Naive thymus-derived CD4-positive, alpha-beta T cell (primary cell): ENCODE measurements around the gene TMEM95. TPM values are rescaled to one million over a fixed set of nuclear protein-coding genes. Genes with fewer than 3 reads are reported as not detected.

ENCODE experiments used
- ATAC-seq: fragments of 150-1000 bp; cut with Tn5 transposase; 2 replicates; pipeline ENCODE4 v1.10.0; 2021; ENCODE audit warnings: mild to moderate bottlenecking, moderate library complexity
- CTCF ChIA-PET: fragments of 350-600 bp; sonication (Branson Sonifier 250); formaldehyde crosslinking; loops from one replicate; lab custom pipeline; 2021; ENCODE audit warnings: antibody characterized with exemption; lab: Charles Lee
- POLR2A ChIA-PET: fragments of 350-600 bp; sonication (Branson Sonifier 250); formaldehyde crosslinking; loops from one replicate; lab custom pipeline; 2021; ENCODE audit warnings: antibody characterized with exemption, inconsistent platforms; lab: Charles Lee
- DNase-seq, 9 donors: peaks; one replicate each; pipeline versions ENCODE4 v3.0.0 to v3.0.0-alpha.2; 2020 to 2022; ENCODE audit warnings: mixed read lengths in 1 of 9
- H3K27ac ChIP-seq: one replicate; pipeline ENCODE4 v1.7.0; 2013; ENCODE audit warnings: mild to moderate bottlenecking, low read depth, low read length, moderate library complexity
- H3K27me3 ChIP-seq, 2 donors: one replicate each; pipeline ENCODE4 v1.7.0; 2013; ENCODE audit warnings: low read length in 2 of 2, mild to moderate bottlenecking in 2 of 2, moderate library complexity in 2 of 2; ENCODE audit not compliant: control insufficient read depth in 2 of 2, insufficient read depth in 2 of 2
- H3K36me3 ChIP-seq, 3 experiments: 1 replicate in 2 of 3; 2 replicates in 1 of 3; pipeline ENCODE4 v1.7.0; 2013; ENCODE audit warnings: low read length in 3 of 3, mild to moderate bottlenecking in 3 of 3, moderate library complexity in 1 of 3; ENCODE audit not compliant: insufficient read depth in 3 of 3, control insufficient read depth in 2 of 3
- H3K4me1 ChIP-seq, 2 donors: one replicate each; pipeline ENCODE4 v1.7.0; 2013; ENCODE audit warnings: low read length in 2 of 2, mild to moderate bottlenecking in 2 of 2, moderate library complexity in 1 of 2; ENCODE audit not compliant: control insufficient read depth in 2 of 2, insufficient read depth in 2 of 2
- H3K4me3 ChIP-seq: 2 replicates; pipeline ENCODE4 v1.7.0; 2013; ENCODE audit warnings: mild to moderate bottlenecking, low read length
- H3K9me3 ChIP-seq, 3 experiments: 1 replicate in 2 of 3; 2 replicates in 1 of 3; pipeline ENCODE4 v1.7.0; 2013; ENCODE audit warnings: low read length in 3 of 3; ENCODE audit not compliant: control insufficient read depth in 2 of 3
- H3K27ac Mint-ChIP-seq, 9 donors: one replicate each; pipeline ENCODE4 v1.8.0; 2020 to 2022; ENCODE audit warnings: mixed read lengths in 9 of 9, mild to moderate bottlenecking in 8 of 9, moderate library complexity in 5 of 9, inconsistent platforms in 2 of 9
- H3K27me3 Mint-ChIP-seq, 5 donors: one replicate each; pipeline ENCODE4 v1.8.0; 2021 to 2022; ENCODE audit warnings: mixed read lengths in 5 of 5, mild to moderate bottlenecking in 1 of 5
- H3K36me3 Mint-ChIP-seq, 5 donors: one replicate each; pipeline ENCODE4 v1.8.0; 2020 to 2022; ENCODE audit warnings: mixed read lengths in 5 of 5, mild to moderate bottlenecking in 3 of 5, inconsistent platforms in 1 of 5
- H3K4me1 Mint-ChIP-seq, 7 donors: one replicate each; pipeline ENCODE4 v1.8.0; 2020 to 2022; ENCODE audit warnings: mixed read lengths in 7 of 7, mild to moderate bottlenecking in 3 of 7, inconsistent platforms in 1 of 7
- H3K4me3 Mint-ChIP-seq, 10 donors: one replicate each; pipeline ENCODE4 v1.8.0; 2020 to 2022; ENCODE audit warnings: mild to moderate bottlenecking in 10 of 10, mixed read lengths in 10 of 10, moderate library complexity in 6 of 10, inconsistent platforms in 2 of 10
- H3K9me3 Mint-ChIP-seq, 11 donors: one replicate each; pipeline ENCODE4 v1.8.0; 2020 to 2022; ENCODE audit warnings: mixed read lengths in 11 of 11, mild to moderate bottlenecking in 4 of 11, inconsistent platforms in 1 of 11, moderate library complexity in 1 of 11
- intact Hi-C, 2 donors: fragments of 100-400 bp; cut with micrococcal nuclease; formaldehyde crosslinking; loops; one replicate each; pipeline ENCODE4 v1.15.1; 2023
- polyA plus RNA-seq, 2 donors: library from polyadenylated mRNA; unstranded; fragments of 300-500 nt; fragmentation: Illumina TruSeq; gene quantifications; one replicate each; pipeline ENCODE4 v1.2.3, GENCODE V29; 2021
- total RNA-seq, 6 experiments: library from RNA in 5 of 6; stranded (reverse) in 5 of 6; gene quantifications; 1 replicate in 5 of 6; 2 replicates in 1 of 6; pipeline ENCODE4 v1.2.3 and lab custom pipeline; 2021 to 2026

TMEM95 gene
- total and polyA plus RNA-seq, 7 experiments from 2014 or later, result not detected

DNA sequence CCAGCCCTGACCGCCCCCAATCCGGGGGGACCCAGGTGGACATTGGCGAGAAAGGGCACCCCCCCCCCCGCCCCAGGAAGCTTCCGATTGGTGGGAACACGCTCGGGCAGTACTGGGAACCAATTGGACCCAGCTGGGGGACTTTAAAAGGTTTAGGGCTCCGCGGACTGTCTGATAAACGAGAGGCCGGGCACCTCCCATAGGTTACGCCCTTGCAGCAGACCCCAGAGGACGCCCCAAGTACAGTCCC is 48.7 kb downstream of the TMEM95 start:
- Histone ChIP-seq H3K27ac (peak overlapping the region; percentile 78), H3K4me3 (peak overlapping the region; percentile 95), H3K27me3 (no peaks in the 10 kb centered on the region), H3K4me1 (peaks cover 8 to 10% of the 10 kb centered on the region in 2 donors), H3K36me3 (peaks cover 0 to 3% (median 0%) of the 10 kb centered on the region in 3 experiments), H3K9me3 (no peaks in the 10 kb centered on the region)
- intact Hi-C loops, result loop anchor here (5.0 kb wide), 3 partner anchors 96 to 169 kb away; partner anchors contain the start of genes CTDNEP1 (in 1 of the 2), EIF5A (in 1 of the 2) and ELP5 (in 1 of the 2)
- ATAC-seq (peak; percentile 6), DNase-seq (no peak)
- H3K4me3 Mint-ChIP-seq, result peak overlapping the region; percentile 87 to 98 (median 96)
- H3K9me3 Mint-ChIP-seq, result peaks cover 0 to 1% (median 0%) of the 10 kb centered on the region in 11 donors
- H3K36me3 Mint-ChIP-seq, result peaks cover 0 to 4% (median 0%) of the 10 kb centered on the region in 5 donors
- ChIA-PET CTCF (interaction anchor here (0.6 to 1.1 kb wide), 5 partner anchors 18 to 157 kb away, joined by 3 to 4 read pairs (median 3); no protein-coding TSS in a partner anchor), POLR2A (interaction anchor here (0.6 to 3.7 kb wide), 18 partner anchors 10 to 368 kb away, joined by 3 to 38 read pairs (median 5); partner anchors contain the start of genes ATP1B2, MPDU1, NEURL4 and PLSCR3)
- H3K27ac Mint-ChIP-seq, result peak overlapping the region; percentile 91 to 100 (median 96)
- peaks cover 0 to 20% (median 0%) of the 10 kb centered on the region in 5 donors for H3K27me3 Mint-ChIP-seq
- H3K4me1 Mint-ChIP-seq, result peaks cover 7 to 23% (median 20%) of the 10 kb centered on the region in 7 donors

GRCh38 chr17:7403977-7404736 is 49.2 kb downstream of the TMEM95 start, which contains the start of gene TMEM256:
Gene TMEM256 (minus strand): TSS chr17:7404097. CDS start chr17:7404084, 13 bp downstream.
- Histone ChIP-seq H3K27ac (peak within 1 kb of the TSS; percentile 78), H3K36me3 (peaks cover 0 to 3% (median 0%) of the 10 kb centered on the region in 3 experiments), H3K4me3 (peak within 1 kb of the TSS; percentile 95), H3K4me1 (peaks cover 9 to 10% of the 10 kb centered on the region in 2 donors), H3K9me3 (no peaks in the 10 kb centered on the region), H3K27me3 (no peaks in the 10 kb centered on the region)
- peaks cover 0 to 4% (median 0%) of the 10 kb centered on the region in 5 donors for H3K36me3 Mint-ChIP-seq
- H3K4me1 Mint-ChIP-seq, result peaks cover 8 to 25% (median 21%) of the 10 kb centered on the region in 7 donors
- intact Hi-C loops, result loop anchor here (1.0 to 5.0 kb wide), 18 partner anchors 10 to 283 kb away; partner anchors contain the start of genes EIF5A (in 2 of the 2), PLSCR3 (in 2 of the 2), POLR2A (in 2 of the 2) and TMEM102 (in 2 of the 2)
- H3K9me3 Mint-ChIP-seq, result peaks cover 0 to 1% (median 0%) of the 10 kb centered on the region in 11 donors
- ChIA-PET POLR2A (interaction anchor here (0.8 to 3.7 kb wide), 17 partner anchors 9 to 283 kb away, joined by 3 to 38 read pairs (median 5); partner anchors contain the start of genes ATP1B2, MPDU1, NEURL4 and PLSCR3), CTCF (interaction anchor here (0.6 to 1.1 kb wide), 5 partner anchors 18 to 185 kb away, joined by 3 to 4 read pairs (median 3); no protein-coding TSS in a partner anchor)
- peaks cover 0 to 23% (median 0%) of the 10 kb centered on the region in 5 donors for H3K27me3 Mint-ChIP-seq
- ATAC-seq, result peak; percentile 93
- DNase-seq, result peak; percentile 79 to 96 (median 91)
- peak within 1 kb of the TSS; percentile 91 to 100 (median 96) for H3K27ac Mint-ChIP-seq
- H3K4me3 Mint-ChIP-seq, result peak within 1 kb of the TSS; percentile 87 to 98 (median 96)

DNA sequence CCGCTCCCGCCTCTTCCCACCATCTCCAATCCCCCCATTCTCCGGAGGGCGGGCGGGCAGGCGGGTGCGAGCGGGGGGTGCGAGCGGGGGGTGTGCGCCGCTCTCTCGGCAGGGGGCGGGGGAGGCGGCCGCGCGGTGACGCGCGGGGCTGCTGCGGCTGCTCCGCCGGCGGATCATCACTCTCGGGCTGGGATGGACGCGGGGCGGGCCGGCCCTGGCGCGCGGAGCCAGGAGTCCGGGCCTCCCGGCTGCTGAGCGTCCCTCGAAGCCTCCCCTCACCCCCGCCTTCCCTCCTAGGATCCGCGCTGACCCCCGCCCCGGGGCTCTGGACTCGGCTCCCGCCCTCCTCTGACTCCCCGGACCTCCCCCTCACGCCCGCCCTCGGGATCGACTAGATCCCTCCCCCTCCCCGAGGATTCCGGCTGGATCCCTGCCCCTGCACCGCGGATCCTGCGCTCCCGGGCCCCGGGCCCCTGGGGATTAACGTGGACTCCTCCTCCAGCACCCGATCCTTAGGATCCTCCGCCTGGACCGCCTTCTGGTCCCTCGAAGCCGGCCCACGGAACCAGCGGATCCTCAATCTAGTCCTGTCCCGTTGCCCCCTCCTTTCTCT is 49.9 kb downstream of the TMEM95 start:
- peaks cover 9 to 10% of the 10 kb centered on the region in 2 donors for H3K4me1 ChIP-seq
- H3K4me3 ChIP-seq, result peak overlapping the region; percentile 95
- intact Hi-C loops, result loop anchor here (1.0 to 5.0 kb wide), 18 partner anchors 11 to 282 kb away; partner anchors contain the start of genes EIF5A (in 2 of the 2), PLSCR3 (in 2 of the 2), POLR2A (in 2 of the 2) and TMEM102 (in 2 of the 2)
- ATAC-seq, result peak; percentile 61
- peak overlapping the region; percentile 91 to 100 (median 96) for H3K27ac Mint-ChIP-seq
- peaks cover 0 to 28% (median 0%) of the 10 kb centered on the region in 5 donors for H3K27me3 Mint-ChIP-seq
- peak in 2 of 9 donors; percentile 22 to 78 for DNase-seq
- POLR2A ChIA-PET, result interaction anchor here (0.7 to 3.7 kb wide), 14 partner anchors 9 to 282 kb away, joined by 3 to 38 read pairs (median 6); partner anchors contain the start of genes MPDU1, NEURL4, PLSCR3 and POLR2A
- no peaks in the 10 kb centered on the region for H3K9me3 ChIP-seq
- H3K27me3 ChIP-seq, result no peaks in the 10 kb centered on the region
- peak overlapping the region; percentile 78 for H3K27ac ChIP-seq
- H3K36me3 ChIP-seq, result peaks cover 0 to 3% (median 0%) of the 10 kb centered on the region in 3 experiments
- CTCF ChIA-PET, result interaction anchor here (0.7 to 1.1 kb wide), 3 partner anchors 19 to 185 kb away, joined by 3 read pairs; no protein-coding TSS in a partner anchor
- peaks cover 0 to 1% (median 0%) of the 10 kb centered on the region in 11 donors for H3K9me3 Mint-ChIP-seq
- H3K36me3 Mint-ChIP-seq, result no peaks in the 10 kb centered on the region
- peaks cover 15 to 28% (median 21%) of the 10 kb centered on the region in 7 donors for H3K4me1 Mint-ChIP-seq
- peak overlapping the region; percentile 87 to 98 (median 96) for H3K4me3 Mint-ChIP-seq

- CTCF ChIA-PET, result interaction anchor here (0.6 kb wide), 1 partner anchor 337 kb away, joined by 4 read pairs; no protein-coding TSS in a partner anchor
- Mint-ChIP-seq H3K36me3 (no peaks in the 10 kb centered on the region), H3K4me1 (peaks cover 16 to 28% (median 21%) of the 10 kb centered on the region in 7 donors), H3K27ac (peak overlapping the region; percentile 49 to 87 (median 75)), H3K9me3 (peaks cover 0 to 1% (median 0%) of the 10 kb centered on the region in 11 donors), H3K4me3 (peak overlapping the region; percentile 61 to 97 (median 86)), H3K27me3 (peaks cover 0 to 31% (median 0%) of the 10 kb centered on the region in 5 donors)
- peak overlapping the region; percentile 95 for H3K4me3 ChIP-seq
- H3K36me3 ChIP-seq, result peaks cover 0 to 3% (median 0%) of the 10 kb centered on the region in 3 experiments
- peaks cover 9 to 10% of the 10 kb centered on the region in 2 donors for H3K4me1 ChIP-seq
- ATAC-seq (no peak), DNase-seq (peak in 1 of 9 donors; percentile 30)
- H3K9me3 ChIP-seq, result no peaks in the 10 kb centered on the region
- POLR2A ChIA-PET, result interaction anchor here (0.7 to 3.7 kb wide), 4 partner anchors 11 to 178 kb away, joined by 3 to 38 read pairs (median 6); partner anchors contain the start of genes MPDU1 and PLSCR3
- H3K27ac ChIP-seq, result peak overlapping the region; percentile 78
- H3K27me3 ChIP-seq, result no peaks in the 10 kb centered on the region
- intact Hi-C loops, result loop anchor here (2.0 kb wide), 2 partner anchors 91 to 281 kb away; partner anchors contain the start of genes GPS2 (in 1 of the 2) and TP53 (in 1 of the 2)
Observed at GRCh38 chr17:7405350-7406234, 50.6 kb downstream of the TMEM95 start.

DNA sequence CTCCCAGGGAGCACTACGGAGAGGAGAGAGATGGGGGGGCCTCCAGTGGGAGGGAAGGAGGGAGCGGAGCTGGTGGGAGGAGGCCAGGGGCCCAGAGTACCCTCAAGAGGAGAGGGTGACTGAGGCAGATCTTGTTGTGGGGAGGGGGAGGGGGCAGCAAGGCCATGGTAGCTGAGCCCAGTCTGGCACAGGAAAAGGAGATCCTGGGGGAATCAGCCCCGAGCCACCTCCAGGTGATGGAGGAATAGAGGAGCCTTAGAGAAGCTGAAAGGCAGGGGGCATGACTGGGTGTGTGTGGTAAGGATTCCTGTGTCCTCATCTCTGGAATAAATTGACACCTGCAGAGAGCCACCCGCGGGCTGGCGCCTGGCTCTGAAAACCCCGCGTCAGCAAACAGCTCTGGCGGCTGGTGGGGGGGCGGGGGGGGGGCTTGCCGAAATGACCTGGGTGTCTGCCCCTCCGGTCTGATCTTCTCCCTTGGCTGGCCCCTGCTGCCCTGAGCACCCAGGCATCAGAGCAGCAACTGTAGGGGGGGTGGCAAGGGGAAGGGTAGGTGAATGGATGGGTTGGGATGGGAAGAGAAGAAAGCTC is 51.4 kb downstream of the TMEM95 start:
- peaks cover 0 to 3% (median 0%) of the 10 kb centered on the region in 3 experiments for H3K36me3 ChIP-seq
- Mint-ChIP-seq H3K27ac (peak overlapping the region in 7 of 9 donors; percentile 49 to 87 (median 66)), H3K36me3 (no peaks in the 10 kb centered on the region), H3K4me1 (peaks cover 16 to 28% (median 21%) of the 10 kb centered on the region in 7 donors), H3K27me3 (peaks cover 0 to 31% (median 0%) of the 10 kb centered on the region in 5 donors), H3K9me3 (peaks cover 0 to 1% (median 0%) of the 10 kb centered on the region in 11 donors), H3K4me3 (peak overlapping the region; percentile 58 to 96 (median 78))
- intact Hi-C loops, result no loop called here
- ATAC-seq, result no peak
- no peaks in the 10 kb centered on the region for H3K27me3 ChIP-seq
- H3K4me1 ChIP-seq, result peaks cover 9 to 10% of the 10 kb centered on the region in 2 donors
- no peak overlapping the region for H3K27ac ChIP-seq
- no peaks in the 10 kb centered on the region for H3K9me3 ChIP-seq
- POLR2A ChIA-PET, result interaction anchor here (1.1 to 1.4 kb wide), 4 partner anchors 12 to 71 kb away, joined by 3 to 4 read pairs (median 4); partner anchors contain the start of gene PLSCR3
- no peak overlapping the region for H3K4me3 ChIP-seq
- no peak for DNase-seq
- CTCF ChIA-PET, result interaction anchor here (0.6 kb wide), 1 partner anchor 336 kb away, joined by 4 read pairs; no protein-coding TSS in a partner anchor
